Heart right ventricle (tissue), 16 donors: ENCODE measurements around the gene BYSL. TPM values are rescaled to one million over a fixed set of nuclear protein-coding genes. Genes with fewer than 3 reads are reported as not detected.

Source experiments
- ATAC-seq, 8 donors: fragments of 200-7000 bp; cut with Tn5 transposase; one replicate each; pipeline ENCODE4 v1.9.1; 2020; ENCODE audit warnings: mild to moderate bottlenecking in 8 of 8, moderate library complexity in 8 of 8, moderate number of reproducible peaks in 1 of 8
- DNase-seq, 2 donors: peaks; one replicate each; pipeline ENCODE4 v3.0.0-alpha.2; 2020
- H3K27ac ChIP-seq, 10 donors: fragments of 200-600 bp; sonication (generic) in 2 of 10; one replicate each; pipeline versions ENCODE4 v1.5.0 to v1.8.0; 2020 to 2022; ENCODE audit warnings: mild to moderate bottlenecking in 3 of 10
- H3K27me3 ChIP-seq, 7 donors: fragments of 200-600 bp; one replicate each; pipeline ENCODE4 v1.8.0; 2021 to 2022; ENCODE audit warnings: mild to moderate bottlenecking in 2 of 7
- H3K36me3 ChIP-seq, 9 donors: fragments of 200-600 bp; sonication (generic) in 1 of 9; one replicate each; pipeline versions ENCODE4 v1.5.0 to v1.8.0; 2020 to 2022; ENCODE audit warnings: mild to moderate bottlenecking in 2 of 9
- H3K4me1 ChIP-seq, 9 donors: fragments of 200-600 bp; sonication (generic) in 1 of 9; one replicate each; pipeline versions ENCODE4 v1.5.0 to v1.8.0; 2020 to 2022; ENCODE audit warnings: mild to moderate bottlenecking in 4 of 9
- H3K4me3 ChIP-seq, 10 donors: fragments of 200-600 bp; sonication (generic) in 2 of 10; one replicate each; pipeline versions ENCODE4 v1.5.0 to v1.8.0; 2020 to 2022; ENCODE audit warnings: mild to moderate bottlenecking in 7 of 10, moderate library complexity in 2 of 10
- H3K9me3 ChIP-seq, 11 donors: fragments of 200-600 bp in 10 of 11; sonication (generic) in 2 of 11; one replicate each; pipeline versions ENCODE4 v1.5.0 to v1.8.0; 2013 to 2022; ENCODE audit warnings: mild to moderate bottlenecking in 2 of 11, control low read depth in 1 of 11, moderate library complexity in 1 of 11
- CTCF ChIP-seq, 9 donors: fragments of 200-600 bp; sonication (generic) in 2 of 9; IDR thresholded peaks; one replicate each; pipeline versions ENCODE4 v1.5.0 to v1.8.0; 2021 to 2022; ENCODE audit warnings: antibody characterized with exemption in 9 of 9, mild to moderate bottlenecking in 5 of 9, moderate library complexity in 1 of 9
- WGBS, 2 donors: extraction: QIAGEN DNeasy Blood & Tissue Kit; methylation state at CpG; one replicate each; pipeline ENCODE4 v1.1.7; 2013; ENCODE audit warnings: inconsistent platforms in 1 of 2; 5-methylcytosine and 5-hydroxymethylcytosine counted together
- intact Hi-C, 10 donors: fragments of 100-400 bp; cut with DNase I; formaldehyde crosslinking; loops; one replicate each; pipeline versions ENCODE4 v1.11.1 to v1.14.2; 2022
- polyA plus RNA-seq, 2 donors: library from polyadenylated mRNA; stranded (reverse); fragments of 200-250 nt; gene quantifications; one replicate each; pipeline ENCODE4 v1.2.3, GENCODE V29; 2013
- total RNA-seq, 10 donors: library from RNA; stranded (reverse); fragmentation: NEBNext Ultra II Directional in 3 of 10; extraction: Animal tissue kit (Norgen Biotek cat#: 25700) in 3 of 10; gene quantifications; one replicate each; pipeline versions ENCODE4 v1.2.1 to v1.2.4, GENCODE V29; 2021 to 2023
- donor health status: Arrhythmogenic right ventricular cardiomyopathy.
- donor health status: ischemic (EF 13 %, LVEDD 7.1; RV severe dilation, severe dysfunction).
- donor health status: healthy with polysubstance abuse.
- donor health status: DM: no; HTN: yes; CAD: no.
- donor health status: DM: no; HTN: no; CAD: no.
- donor health status: ischemic (EF 25% LVEDD 6.9; RV normal size, moderate dysfunction).
- donor health status: ischemic (EF 25% LVEDD 5.7; RV mildly dilated, moderate dysfunction).
- donor health status: healthy.
- donor health status: DM: yes; HTN: yes; CAD: no.
- donor health status: Ischemic cardiomyopathy.
- donor health status: ischemic (EF 35%, LVEDD 5.7; RV mildly dilated, moderate dysfunction).
- donor health status: nonischemic (EF 11% LVEDD 7.7; RV severe dilation, severe dysfunction).
- donor health status: DM: yes; HTN: yes; CAD: no.
- donor health status: PGD.
- donor health status: ischemic (EF 29% LVEDD 5.4; RV normal size, mild dysfunction).
- donor health status: nonischemic (EF 23%, LVEDD 6.1; RV moderate dilation, normal function).

The BYSL gene
- total and polyA plus RNA-seq, 12 donors, result 4.3 to 20.0 (median 9.9) TPM

DNA sequence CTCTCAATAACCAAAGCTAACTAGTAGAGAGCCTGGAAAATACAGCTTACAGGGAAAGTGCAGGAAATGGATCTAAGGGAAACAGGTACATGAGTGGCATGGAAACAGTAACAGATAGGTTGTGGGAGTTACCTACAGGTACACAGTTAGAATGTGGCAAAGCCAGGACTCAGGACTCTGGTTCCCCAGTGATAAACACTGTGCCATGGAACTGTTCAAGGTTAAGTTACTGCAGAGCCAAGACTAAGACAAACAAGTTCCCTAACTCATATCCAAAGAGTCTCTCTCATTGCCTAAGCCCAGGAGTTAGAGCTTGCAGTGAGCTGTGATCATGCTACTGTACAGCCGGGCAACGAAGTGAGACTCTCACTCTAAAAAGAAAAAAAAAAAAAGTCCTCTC lies 7.0 kb upstream of the BYSL start:
- DNase-seq (no peak), ATAC-seq (no peak)
- no peak for TF ChIP-seq CTCF (IDR thresholded peaks at IDR 0.05)
- WGBS, 2 donors, result 86 to 97% methylated on average over 2 of the region's 2 CpGs
- H3K36me3 ChIP-seq, result peaks cover 0 to 82% (median 28%) of the 10 kb centered on the region in 9 donors
- no peaks in the 10 kb centered on the region for H3K9me3 ChIP-seq
- intact Hi-C loops, result no loop called here
- H3K4me1 ChIP-seq, result peaks cover 0 to 26% (median 7%) of the 10 kb centered on the region in 9 donors
- no peak overlapping the region for H3K4me3 ChIP-seq
- H3K27me3 ChIP-seq, result no peaks in the 10 kb centered on the region
- H3K27ac ChIP-seq, result no peak overlapping the region

DNA sequence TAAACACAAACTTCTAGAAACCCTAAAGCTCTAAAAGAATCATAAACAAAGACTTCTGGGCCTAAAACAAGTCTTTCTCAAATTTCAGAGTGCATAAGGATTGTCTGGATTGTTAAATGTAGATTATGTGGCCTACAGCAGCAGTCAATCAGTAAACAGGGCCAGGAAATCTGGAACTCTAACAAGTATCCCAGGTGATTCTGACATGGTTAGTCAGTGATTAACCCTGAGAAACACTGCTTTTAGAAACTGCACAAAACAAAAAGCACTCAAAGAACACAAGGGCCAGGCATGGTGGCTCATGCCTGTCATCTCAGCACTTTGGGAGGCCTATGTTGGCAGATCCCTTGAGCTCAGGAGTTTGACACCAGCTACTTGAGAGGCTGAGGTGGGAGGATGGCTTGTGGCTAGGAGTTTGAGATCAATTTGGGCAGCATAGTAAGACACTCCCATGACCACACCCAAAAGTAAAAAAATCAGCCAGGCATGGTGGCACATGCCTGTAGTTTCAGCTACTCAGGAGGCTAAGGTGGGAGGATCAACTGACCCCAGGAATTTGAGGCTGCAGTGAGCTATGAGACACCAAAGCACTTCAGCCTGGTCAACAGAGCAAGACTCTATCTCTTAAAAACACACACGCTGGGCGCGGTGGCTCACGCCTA lies 6.3 kb upstream of the BYSL start:
- Histone ChIP-seq H3K4me3 (no peak overlapping the region), H3K36me3 (peaks cover 0 to 75% (median 27%) of the 10 kb centered on the region in 9 donors), H3K27me3 (no peaks in the 10 kb centered on the region), H3K4me1 (peaks cover 0 to 33% (median 14%) of the 10 kb centered on the region in 9 donors), H3K9me3 (no peaks in the 10 kb centered on the region), H3K27ac (no peak overlapping the region)
- DNase-seq (no peak), ATAC-seq (no peak)
- intact Hi-C loops, result no loop called here
- no peak for TF ChIP-seq CTCF (IDR thresholded peaks at IDR 0.05)
- 93 to 95% methylated on average over 4 of the region's 4 CpGs for WGBS, 2 donors

- 46 to 47% methylated on average over 4 of the region's 4 CpGs for WGBS, 2 donors
- H3K36me3 ChIP-seq, result peaks cover 0 to 52% (median 27%) of the 10 kb centered on the region in 9 donors
Measured at GRCh38 chr6:41917528-41917927, 3.8 kb upstream of the BYSL start.

GRCh38 chr6:41921712-41921998 lies 356 bp downstream of the BYSL start:
- TF ChIP-seq CTCF (IDR thresholded peaks at IDR 0.05), result no peak
- ATAC-seq (peak in 5 of 8 donors; percentile 6 to 24 (median 18)), DNase-seq (no peak)
- Histone ChIP-seq H3K4me3 (peak overlapping the region; percentile 57 to 91 (median 76)), H3K9me3 (no peaks in the 10 kb centered on the region), H3K27ac (peak overlapping the region in 9 of 10 donors; percentile 92 to 99 (median 98)), H3K36me3 (peaks cover 0 to 23% (median 0%) of the 10 kb centered on the region in 9 donors), H3K27me3 (no peaks in the 10 kb centered on the region), H3K4me1 (peaks cover 0 to 50% (median 33%) of the 10 kb centered on the region in 9 donors)
- intact Hi-C loops, result loop anchor here in 8 of 10 donors (1.0 to 5.0 kb wide), 8 partner anchors 15 to 135 kb away; partner anchors contain the start of genes TOMM6 (in 7 of the 8) and USP49 (in 1 of the 8)
- WGBS, 2 donors, result 0% methylated on average over 20 of the region's 20 CpGs

More at GRCh38 chr6:41917528-41917927, 3.8 kb upstream of the BYSL start:
- Histone ChIP-seq H3K4me1 (peaks cover 0 to 48% (median 27%) of the 10 kb centered on the region in 9 donors), H3K9me3 (no peaks in the 10 kb centered on the region), H3K4me3 (no peak overlapping the region), H3K27ac (peak overlapping the region in 3 of 10 donors; percentile 10 to 58 (median 36)), H3K27me3 (no peaks in the 10 kb centered on the region)
- intact Hi-C loops, result no loop called here
- no peak for DNase-seq
- ATAC-seq, result no peak
- no peak for TF ChIP-seq CTCF (IDR thresholded peaks at IDR 0.05)
